GM18511 (cell line): ENCODE measurements around the gene USP30.

Experiments used
- ATAC-seq: cut with Tn5 transposase; IDR thresholded peaks from one replicate; pipeline ENCODE4 v1.9.1; 2021; ENCODE audit warnings: mild to moderate bottlenecking, moderate library complexity; ENCODE audit not compliant: unreplicated experiment

The USP30 gene

DNA sequence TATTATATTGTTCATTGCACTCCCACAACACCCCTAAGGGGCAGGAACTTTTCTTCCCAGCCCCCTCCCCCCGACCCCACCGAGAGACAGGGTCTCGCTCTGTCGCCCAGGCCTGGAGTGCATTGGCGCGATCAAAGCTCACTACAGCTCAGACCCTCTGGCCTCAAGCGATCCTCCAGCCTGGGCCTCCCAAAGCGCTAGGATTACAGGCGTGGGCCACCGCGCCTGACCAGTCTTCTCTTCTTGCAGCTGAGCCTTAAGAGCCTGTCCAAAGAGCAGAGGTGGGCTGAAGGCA is 44.7 kb downstream of the USP30 start:
- no peak for ATAC-seq

DNA sequence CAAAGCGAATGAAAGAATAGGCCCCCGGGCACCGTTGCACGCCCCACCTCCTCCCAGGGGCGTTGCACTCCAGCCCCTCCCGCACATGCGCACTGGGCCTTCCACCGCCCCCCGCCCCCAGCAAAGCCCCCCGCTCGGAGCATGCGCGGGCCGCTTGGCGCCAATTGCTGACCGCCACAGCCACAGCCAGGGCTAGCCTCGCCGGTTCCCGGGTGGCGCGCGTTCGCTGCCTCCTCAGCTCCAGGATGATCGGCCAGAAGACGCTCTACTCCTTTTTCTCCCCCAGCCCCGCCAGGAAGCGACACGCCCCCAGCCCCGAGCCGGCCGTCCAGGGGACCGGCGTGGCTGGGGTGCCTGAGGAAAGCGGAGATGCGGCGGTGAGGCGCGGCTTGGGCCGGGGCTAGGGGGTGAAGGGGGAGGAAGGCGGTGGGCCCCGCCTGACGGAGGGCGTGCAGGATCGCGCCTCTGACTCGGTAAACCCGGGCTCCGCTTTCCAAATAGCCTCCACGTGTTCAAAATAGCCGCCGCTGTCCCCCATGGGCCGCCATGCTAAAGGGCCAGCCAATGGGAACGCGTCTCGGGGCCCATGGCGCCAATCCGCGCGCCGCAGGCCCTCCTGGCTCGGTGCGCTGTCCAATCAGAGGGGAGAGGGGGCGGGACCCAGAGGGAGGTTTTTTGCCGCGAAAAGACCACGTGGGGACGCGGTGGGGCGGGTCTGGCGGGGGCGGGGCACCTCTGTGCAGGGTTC is 45.2 kb downstream of the USP30 start, which contains the start of gene UNG:
TSS of gene UNG (plus strand) at position 163 of the 748 bp plus-strand sequence. CDS start at position 246, 83 bp downstream.
- ATAC-seq: peak; percentile 91

DNA sequence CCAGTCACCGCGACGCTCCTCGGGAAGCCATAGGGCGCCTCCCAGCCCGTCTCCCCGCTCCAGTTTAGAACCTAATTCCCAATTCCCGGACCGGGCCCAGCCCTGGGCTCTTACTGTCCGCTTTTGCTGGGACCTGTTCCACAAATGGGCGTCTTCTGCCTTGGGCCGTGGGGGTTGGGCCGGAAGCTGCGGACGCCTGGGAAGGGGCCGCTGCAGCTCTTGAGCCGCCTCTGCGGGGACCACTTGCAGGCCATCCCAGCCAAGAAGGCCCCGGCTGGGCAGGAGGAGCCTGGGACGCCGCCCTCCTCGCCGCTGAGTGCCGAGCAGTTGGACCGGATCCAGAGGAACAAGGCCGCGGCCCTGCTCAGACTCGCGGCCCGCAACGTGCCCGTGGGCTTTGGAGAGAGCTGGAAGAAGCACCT is 45.8 kb downstream of the USP30 start:
- peak; percentile 34 for ATAC-seq

DNA sequence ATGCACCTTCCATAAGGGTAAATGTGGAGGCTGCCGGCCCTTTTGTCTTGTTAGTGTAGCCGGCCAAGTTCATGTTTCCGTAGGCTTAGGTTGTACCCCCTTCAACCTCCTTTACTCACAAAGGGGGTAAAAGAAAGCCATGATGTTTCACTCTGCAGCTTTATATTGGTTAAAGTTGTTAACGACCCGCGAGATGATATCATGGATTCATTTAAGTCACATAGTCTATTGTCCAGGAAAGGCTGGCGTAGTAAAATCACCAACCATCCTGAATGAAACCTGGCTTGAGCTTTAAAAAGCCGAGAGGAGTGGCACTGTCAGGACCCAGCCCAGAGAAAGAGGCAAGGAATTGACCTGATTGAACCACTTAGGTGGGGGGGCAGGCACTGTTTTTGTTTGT is 46.3 kb downstream of the USP30 start:
- ATAC-seq: no peak

DNA sequence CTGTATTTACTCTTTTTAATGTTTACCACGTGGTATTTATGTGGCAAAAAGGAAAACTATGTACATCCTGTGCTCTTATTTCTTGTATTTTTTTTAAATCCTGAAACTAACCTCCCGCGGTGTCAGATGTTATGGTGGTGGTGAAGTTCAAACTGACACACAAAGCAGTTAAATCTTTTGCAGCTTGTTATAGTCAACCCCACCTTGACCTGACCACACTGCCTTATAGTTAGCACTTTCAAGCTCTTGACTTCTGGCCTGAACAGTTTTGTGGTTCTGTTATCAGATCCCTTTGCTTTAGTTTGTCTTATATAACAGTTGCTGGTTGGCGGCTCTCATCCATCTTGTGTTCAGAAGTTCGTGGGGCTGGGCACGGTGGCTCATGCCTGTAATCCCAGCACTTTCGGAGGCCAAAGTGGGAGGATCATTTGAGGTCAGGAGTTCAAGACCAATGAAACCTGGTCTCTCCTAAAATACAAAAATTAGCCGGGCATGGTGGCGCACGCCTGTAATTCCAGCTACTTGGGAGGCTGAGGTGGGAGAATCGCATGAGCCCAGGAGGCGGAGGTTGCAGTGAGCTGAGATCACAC is 47.1 kb downstream of the USP30 start:
- ATAC-seq: no peak

DNA sequence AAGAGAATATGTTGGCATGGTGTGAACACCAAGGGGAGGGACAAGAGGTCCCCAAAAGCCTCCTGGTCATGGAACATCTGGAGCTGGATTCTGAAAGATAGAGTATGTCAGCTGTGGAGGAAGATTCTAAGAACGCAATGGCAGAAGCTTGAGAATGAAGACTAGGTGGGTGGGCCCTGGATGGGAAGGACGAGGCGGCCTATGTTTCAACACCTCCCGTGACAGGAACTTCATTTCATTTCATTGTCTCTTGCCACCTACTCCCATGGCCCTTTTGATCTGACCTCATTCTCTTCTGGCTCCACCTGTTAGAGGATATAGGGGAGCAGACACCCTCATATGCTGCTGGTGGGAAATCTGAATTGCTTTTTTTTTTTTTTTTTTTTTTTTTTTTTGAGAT is 48.4 kb downstream of the USP30 start:
- ATAC-seq: no peak

DNA sequence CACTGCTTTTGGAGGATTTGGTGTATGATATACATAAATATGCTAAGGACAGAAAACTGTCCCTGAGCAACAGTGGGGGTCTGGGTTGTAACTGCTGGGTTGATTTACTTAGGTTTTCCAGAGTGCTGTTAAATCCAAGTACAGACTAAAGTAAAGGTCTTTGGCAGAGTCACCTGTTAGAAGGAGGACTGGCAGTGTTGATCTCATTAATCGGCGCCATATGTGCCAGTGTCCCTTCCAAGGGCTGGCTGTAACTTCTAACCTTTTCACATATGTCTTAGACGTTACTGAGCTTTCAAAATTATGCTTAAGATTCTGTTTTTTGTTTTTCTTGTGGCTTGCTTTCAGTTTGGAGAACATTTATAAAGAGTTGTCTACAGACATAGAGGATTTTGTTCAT is 50.1 kb downstream of the USP30 start:
- no peak for ATAC-seq

DNA sequence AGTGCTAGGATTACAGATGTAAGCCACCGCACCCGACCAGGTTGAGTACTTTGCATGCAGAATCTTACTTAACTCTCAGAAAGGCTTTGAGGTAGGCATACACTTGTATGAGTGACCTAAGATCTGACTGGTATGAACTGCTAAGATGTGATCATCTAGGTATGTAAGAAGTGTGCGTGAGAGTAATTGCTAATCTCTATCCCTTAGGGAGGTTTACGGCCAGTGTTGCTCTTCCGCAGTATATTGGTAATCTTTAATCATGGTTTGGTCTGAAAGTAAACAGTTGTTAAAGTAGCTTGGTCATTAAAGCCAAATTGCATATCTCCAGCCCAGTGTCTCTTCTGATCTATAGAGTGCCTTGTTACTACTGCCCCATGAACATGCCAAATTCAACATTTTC is 52.8 kb downstream of the USP30 start:
- ATAC-seq: no peak

DNA sequence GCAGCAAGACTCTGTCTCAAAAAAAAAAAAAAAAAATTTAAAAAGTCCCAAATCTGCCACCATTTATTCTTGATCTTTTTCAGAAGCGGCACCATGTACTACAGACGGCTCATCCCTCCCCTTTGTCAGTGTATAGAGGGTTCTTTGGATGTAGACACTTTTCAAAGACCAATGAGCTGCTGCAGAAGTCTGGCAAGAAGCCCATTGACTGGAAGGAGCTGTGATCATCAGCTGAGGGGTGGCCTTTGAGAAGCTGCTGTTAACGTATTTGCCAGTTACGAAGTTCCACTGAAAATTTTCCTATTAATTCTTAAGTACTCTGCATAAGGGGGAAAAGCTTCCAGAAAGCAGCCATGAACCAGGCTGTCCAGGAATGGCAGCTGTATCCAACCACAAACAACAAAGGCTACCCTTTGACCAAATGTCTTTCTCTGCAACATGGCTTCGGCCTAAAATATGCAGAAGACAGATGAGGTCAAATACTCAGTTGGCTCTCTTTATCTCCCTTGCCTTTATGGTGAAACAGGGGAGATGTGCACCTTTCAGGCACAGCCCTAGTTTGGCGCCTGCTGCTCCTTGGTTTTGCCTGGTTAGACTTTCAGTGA is 57.5 kb downstream of the USP30 start:
- no peak for ATAC-seq

DNA sequence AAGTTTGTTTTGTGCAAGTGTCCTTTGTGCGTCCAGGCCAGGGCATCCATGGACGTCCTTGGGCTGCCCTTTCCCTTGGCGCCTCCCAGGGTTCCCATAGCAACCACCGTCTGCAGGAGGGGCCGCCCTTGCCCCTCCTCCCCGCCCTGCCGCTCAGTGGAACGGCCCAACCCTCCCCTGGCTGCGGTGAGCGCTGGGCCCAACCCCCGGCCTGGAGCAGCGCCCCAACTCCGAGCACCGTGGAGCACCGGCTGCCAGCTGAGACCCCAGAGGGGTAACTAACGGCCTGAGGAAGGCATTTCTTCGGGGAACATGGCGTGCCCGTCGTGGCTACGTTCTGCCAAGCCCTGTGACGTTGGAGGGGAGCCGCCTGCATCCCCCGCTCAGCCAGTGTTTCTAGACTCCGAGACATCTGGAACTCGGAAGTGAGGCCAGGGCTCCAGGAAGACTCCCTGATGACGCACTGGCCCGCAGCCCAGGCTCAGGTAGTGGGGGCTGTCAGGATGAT is 58.7 kb downstream of the USP30 start:
- peak; percentile 60 for ATAC-seq

DNA sequence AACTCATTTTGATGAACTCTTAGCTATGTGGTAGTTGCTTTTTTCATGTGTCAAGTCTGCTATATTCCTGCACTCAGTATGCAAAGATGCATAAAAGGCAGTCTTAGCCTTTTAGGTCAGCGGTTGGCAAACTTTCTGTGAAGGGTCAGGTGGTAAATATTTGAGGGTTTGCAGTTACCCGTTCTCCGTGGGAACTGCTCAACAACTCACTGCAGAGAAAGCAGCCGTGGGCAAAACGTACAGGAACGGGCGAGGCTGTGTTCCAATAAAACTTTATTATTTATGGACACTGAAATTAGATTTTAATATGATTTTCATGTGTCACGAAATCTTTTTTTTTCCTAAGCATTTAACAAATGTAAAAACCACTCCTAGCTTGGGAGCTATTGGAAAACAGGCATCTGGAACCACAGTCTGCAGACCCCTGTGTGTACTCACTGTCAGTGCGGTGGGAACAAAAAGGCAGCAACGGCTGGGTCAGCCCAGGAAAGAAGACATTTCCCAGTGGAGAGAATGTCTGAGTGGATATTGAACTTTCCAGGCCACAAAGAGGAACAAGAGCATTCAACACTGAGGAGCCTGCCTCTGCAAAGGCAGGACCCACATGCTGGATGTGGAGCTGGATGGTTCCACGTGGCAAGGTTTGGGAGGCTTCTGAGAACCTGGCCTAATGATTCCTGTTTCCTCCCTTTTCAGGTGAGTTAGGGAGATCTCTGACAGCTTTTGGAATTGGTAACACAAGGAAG is 60.5 kb downstream of the USP30 start:
- no peak for ATAC-seq

DNA sequence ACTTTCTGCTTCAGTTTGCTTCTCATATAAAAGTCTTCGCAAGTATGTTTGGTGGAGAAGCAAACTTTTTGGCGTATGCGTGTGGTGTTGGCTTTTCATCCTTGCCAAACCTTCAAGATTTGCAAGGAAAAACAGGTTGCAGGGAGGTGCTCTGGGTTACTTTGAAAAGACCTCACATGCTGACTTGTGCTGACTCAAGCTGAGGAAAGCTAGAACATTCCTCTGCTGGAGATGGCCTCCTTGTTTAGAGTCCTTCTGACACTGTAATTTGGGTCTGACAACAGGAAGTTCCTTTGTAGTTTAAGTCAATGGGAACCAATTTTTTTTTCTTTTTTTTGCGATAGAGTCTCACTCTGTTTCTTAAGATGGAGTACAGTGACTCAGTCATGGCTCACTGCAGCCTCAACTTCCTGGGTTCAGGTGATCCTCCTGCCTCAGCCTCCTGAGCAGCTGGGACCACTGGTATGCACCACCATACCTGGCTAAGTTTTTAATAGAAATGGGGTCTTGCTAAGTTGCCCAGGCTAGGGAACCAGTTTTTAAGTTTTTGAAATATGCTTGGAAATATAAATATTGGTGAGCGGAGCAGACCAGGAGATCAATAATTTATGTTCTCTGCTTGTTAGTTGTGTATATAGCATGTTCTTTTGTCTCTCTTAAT is 61.4 kb downstream of the USP30 start:
- no peak for ATAC-seq

DNA sequence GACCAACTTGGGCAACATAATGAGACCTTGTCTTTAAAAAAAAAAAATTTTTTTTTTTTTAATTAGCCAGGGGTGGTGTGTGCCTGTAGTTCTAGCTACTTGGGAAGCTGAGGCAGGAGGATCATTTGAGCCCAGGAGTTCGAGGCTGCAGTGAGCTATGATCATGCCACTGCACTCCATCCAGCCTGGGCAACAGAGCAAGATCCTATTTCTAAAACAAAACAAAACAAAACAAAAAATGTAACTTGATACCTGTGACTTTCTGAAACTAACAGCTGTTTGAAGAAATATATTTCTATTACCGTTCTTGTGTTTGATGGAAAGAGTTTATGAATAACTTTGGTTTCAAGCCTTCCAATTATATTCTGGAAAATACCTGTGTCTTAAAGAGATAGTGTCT is 62.3 kb downstream of the USP30 start:
- ATAC-seq: no peak

DNA sequence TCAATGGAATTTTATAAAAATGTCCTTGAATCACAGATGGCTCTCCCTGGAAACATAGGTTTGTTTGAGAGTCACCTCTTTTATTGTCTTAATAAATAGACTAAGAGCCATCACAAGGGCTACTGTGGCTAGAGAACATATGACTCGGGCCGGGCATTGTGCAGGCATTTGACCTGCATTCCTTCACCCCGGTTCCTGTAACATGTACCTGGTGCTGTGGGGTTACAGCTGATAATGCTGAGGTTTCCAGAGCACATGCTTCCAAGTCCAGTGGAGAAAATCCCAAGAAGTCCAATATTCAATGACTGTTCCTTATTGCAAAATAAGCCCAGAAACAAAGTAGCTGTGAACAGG is 63.0 kb downstream of the USP30 start:
- no peak for ATAC-seq

DNA sequence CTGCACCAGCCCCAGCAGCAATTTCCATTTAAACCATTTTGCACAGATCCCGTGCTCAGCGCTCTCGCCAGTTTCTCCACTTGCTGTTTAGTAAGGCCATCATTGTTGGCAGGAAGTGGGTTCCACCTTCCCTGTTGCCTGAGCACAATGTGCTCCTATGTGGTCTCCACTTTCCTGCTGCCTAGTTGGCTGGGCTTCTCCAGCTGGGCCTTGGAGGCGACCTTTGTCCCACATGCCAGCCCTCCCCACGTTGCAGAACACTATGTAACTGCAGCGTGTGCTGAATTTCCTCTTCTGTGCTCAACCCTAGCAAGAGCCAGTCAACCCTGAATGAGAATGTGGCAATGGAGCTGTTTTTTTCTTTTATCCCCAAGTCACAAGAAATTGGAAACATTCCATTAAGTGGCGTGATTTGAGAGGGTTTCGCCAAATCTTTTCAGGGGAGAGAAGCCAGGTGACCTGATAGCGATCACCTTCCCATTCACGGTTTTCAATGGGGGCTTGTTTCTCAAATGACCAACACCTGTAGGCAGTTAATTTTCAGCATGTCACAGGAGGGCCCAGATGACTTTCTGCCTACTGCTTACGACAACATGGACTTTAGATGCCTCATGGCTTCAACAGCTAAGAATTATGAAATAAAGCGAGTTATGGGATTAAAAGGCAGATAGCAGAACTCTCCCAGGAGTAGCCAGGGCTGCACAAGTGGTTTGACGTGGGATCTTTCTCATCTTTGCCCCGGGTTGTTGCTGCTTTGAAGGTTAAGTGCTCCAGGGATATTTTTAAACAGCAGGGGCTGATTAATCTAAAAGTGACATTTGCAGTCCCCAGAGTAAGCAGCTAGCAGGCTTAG is 63.6 kb downstream of the USP30 start, which contains the start of gene ACACB:
TSS of gene ACACB (plus strand) at position 830 of the 853 bp plus-strand sequence. CDS start 22,819 bp downstream, outside the sequence.
- ATAC-seq: no peak

DNA sequence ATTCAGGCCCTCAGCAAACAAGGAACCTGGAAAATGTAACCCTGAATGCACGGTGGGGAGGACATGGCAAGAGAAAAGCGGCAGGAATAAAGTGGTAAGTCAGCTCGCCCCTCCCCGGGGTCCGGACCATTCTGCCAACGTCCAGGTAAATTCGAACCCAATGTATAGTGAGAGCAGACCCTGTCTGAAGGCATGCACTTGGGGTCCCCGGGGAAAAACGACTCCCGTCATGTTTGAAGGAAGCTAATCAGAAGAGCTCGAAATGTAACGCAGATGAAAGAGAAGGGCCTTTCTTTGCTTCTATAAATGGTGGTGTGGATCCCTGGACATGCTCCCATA is 64.2 kb downstream of the USP30 start:
- ATAC-seq: no peak

DNA sequence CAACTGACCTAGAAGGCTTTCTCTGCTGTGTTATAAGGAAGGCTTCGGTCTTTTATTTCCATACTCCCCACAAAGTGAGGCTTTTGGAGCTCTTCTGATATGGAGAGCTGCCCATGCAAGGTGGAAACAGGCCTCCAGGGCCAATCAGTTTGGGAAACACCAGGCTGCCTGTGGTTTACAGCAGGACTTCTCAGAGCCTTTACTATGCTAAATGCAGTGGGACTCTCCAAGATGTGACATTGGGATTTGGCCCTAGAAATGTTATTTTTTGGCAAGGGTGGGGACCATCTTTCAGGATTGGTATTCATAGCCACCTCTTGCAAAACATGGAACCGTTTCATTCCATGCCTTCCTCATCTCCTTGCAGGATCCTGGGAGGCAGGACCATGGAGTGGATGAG is 67.7 kb downstream of the USP30 start:
- no peak for ATAC-seq

DNA sequence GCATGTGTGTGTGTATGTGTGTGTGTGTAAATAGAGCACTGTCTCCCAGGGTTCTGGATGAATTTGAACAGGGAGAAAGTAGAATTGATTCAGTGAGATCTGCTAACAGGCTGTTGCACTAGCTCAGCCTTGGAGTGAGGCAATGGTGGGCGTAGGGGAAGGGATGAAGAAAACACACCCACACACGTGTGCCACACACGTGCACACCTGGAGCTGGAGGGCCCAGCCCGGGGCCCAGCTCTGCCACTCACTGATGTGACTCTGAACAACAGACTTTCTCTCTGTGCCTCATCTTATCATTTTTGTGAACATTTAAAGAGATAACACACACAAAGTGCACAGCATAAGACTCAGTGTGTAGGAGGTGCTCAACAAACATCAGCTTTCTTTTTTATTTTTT is 68.2 kb downstream of the USP30 start:
- ATAC-seq: no peak

DNA sequence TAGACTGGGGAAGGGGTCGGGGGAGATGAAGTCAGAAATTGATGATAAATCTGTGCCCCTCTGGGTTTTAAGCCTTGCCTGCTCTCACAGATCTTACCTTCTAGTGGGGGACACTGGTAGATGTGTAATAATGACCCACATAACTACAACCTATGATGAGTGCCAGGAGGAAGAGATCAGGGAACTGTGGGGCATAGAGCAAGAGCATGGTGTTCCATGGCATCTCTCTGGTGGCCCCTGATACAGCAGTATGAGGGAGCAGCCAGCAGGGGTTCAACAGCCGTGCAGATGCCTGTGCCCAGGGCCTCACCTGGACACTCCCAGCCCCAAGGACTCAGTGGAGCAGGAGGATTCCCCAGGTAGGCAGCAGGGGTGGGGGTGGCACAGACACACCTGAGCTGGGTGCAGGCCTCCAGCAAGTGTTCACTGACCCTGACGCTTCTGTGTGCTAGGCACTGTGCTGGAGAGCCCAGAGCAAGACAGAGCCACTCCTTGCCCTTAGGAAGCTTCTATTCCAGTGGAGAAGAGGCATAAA is 69.0 kb downstream of the USP30 start:
- no peak for ATAC-seq
